Endothelial cell of umbilical vein (primary cell): ENCODE measurements around the gene FTO. TPM values are rescaled to one million over a fixed set of nuclear protein-coding genes. Genes with fewer than 3 reads are reported as not detected.

Experiments used
- BruUV-seq: library from RNA; stranded (reverse); fragments of 400-500 nt; replicated peaks from 2 replicates; lab custom pipeline; 2021; lab: Mats Ljungman, UMichigan
- CTCF ChIA-PET: fragments of 300-600, 350-600 bp; sonication (Branson Sonifier 250); formaldehyde crosslinking; loops from one replicate; lab custom pipeline; 2021; ENCODE audit warnings: antibody characterized with exemption, inconsistent platforms; lab: Charles Lee
- POLR2A ChIA-PET: fragments of 300-600, 350-600 bp; sonication (Branson Sonifier 250); formaldehyde crosslinking; loops from one replicate; lab custom pipeline; 2021; ENCODE audit warnings: antibody characterized with exemption, inconsistent platforms; lab: Charles Lee
- DNase-seq: peaks from one replicate; pipeline ENCODE4 v3.0.0-alpha.2; 2011; ENCODE audit warnings: low read depth, low spot score
- FAIRE-seq: peaks from 2 replicates; lab custom pipeline; 2011; peaks lifted over from hg19 to GRCh38; lab: Jason Lieb, UNC
- H2AFZ ChIP-seq: 2 replicates; pipeline ENCODE4 v1.6.0; 2012; ENCODE audit warnings: low read depth, low read length, control low read depth, inconsistent platforms
- H3K27ac ChIP-seq: 2 replicates; pipeline ENCODE4 v1.5.1; 2011; ENCODE audit warnings: low read depth, mild to moderate bottlenecking, control low read depth, low read length, moderate library complexity; ENCODE audit not compliant: insufficient read depth
- H3K27me3 ChIP-seq, 2 experiments: 2 replicates each; pipeline versions ENCODE4 v1.6.0 to v1.6.1; 2011; ENCODE audit warnings: low read length in 2 of 2, mixed read lengths in 1 of 2; ENCODE audit not compliant: control insufficient read depth in 2 of 2, insufficient read depth in 2 of 2
- H3K36me3 ChIP-seq, 2 experiments: 2 replicates in 1 of 2; 3 replicates in 1 of 2; pipeline ENCODE4 v1.5.1; 2011; ENCODE audit warnings: low read length in 2 of 2, mild to moderate bottlenecking in 1 of 2, moderate library complexity in 1 of 2; ENCODE audit not compliant: control insufficient read depth in 2 of 2, insufficient read depth in 2 of 2; ENCODE audit errors: extremely low read depth in 1 of 2
- H3K4me1 ChIP-seq: 3 replicates; pipeline ENCODE4 v1.5.1; 2011; ENCODE audit warnings: mild to moderate bottlenecking, low read length; ENCODE audit not compliant: control insufficient read depth, insufficient read depth; ENCODE audit errors: extremely low read depth
- H3K4me2 ChIP-seq: 2 replicates; pipeline ENCODE4 v1.6.1; 2011; ENCODE audit warnings: low read length, control low read depth, mixed read lengths; ENCODE audit not compliant: insufficient read depth
- H3K4me3 ChIP-seq, 3 experiments: fragments of 200-600 bp in 1 of 3; sonication (generic), shearing (Covaris generic) in 1 of 3; replicated peaks in 1 of 3; 2 replicates each; pipeline ENCODE4 v1.5.1; 2011 to 2016; ENCODE audit warnings: control low read depth in 3 of 3, low read length in 3 of 3, mild to moderate bottlenecking in 2 of 3, inconsistent platforms in 1 of 3, low read depth in 1 of 3, moderate library complexity in 1 of 3; ENCODE audit not compliant: insufficient read depth in 1 of 3
- H3K79me2 ChIP-seq: 2 replicates; pipeline ENCODE4 v1.6.0; 2012; ENCODE audit warnings: low read length, inconsistent platforms; ENCODE audit not compliant: control insufficient read depth, insufficient read depth
- H3K9ac ChIP-seq: replicated peaks from 2 replicates; pipeline ENCODE3; 2011; ENCODE audit warnings: low read length, control low read depth; ENCODE audit not compliant: insufficient read depth; ENCODE audit errors: extremely low read depth
- H3K9me1 ChIP-seq: replicated peaks from 3 replicates; pipeline ENCODE4 v1.6.0; 2011; ENCODE audit warnings: mild to moderate bottlenecking, low read length; ENCODE audit not compliant: control insufficient read depth, insufficient read depth; ENCODE audit errors: extremely low read depth
- H3K9me3 ChIP-seq: replicated peaks from 2 replicates; pipeline ENCODE4 v1.5.1; 2012; ENCODE audit warnings: low read length, inconsistent platforms; ENCODE audit not compliant: control insufficient read depth, insufficient read depth
- H4K20me1 ChIP-seq: replicated peaks from 2 replicates; pipeline ENCODE3; 2011; ENCODE audit warnings: mild to moderate bottlenecking, low read length; ENCODE audit not compliant: control insufficient read depth, insufficient read depth; ENCODE audit errors: extremely low read depth
- EZH2 ChIP-seq: IDR thresholded peaks from 2 replicates; pipeline ENCODE4 v1.6.1; 2012; ENCODE audit warnings: borderline replicate concordance, low read depth, mild to moderate bottlenecking, moderate library complexity, low read length, inconsistent platforms; ENCODE audit not compliant: severe bottlenecking
- FOS ChIP-seq: IDR thresholded peaks from 2 replicates; pipeline ENCODE4 v1.6.1; 2011; ENCODE audit warnings: mild to moderate bottlenecking, low read length, moderate library complexity, borderline replicate concordance; ENCODE audit not compliant: insufficient read depth
- GATA2 ChIP-seq: IDR thresholded peaks from 2 replicates; pipeline ENCODE4 v1.7.0; 2011; ENCODE audit warnings: low read depth, mild to moderate bottlenecking, moderate library complexity, mixed read lengths, low read length; ENCODE audit not compliant: insufficient read length, insufficient read depth
- JUN ChIP-seq: IDR thresholded peaks from 2 replicates; pipeline ENCODE4 v1.6.1; 2011; ENCODE audit warnings: borderline replicate concordance, low read depth; ENCODE audit not compliant: insufficient read length, insufficient read depth
- MYC ChIP-seq: IDR thresholded peaks from one replicate; pipeline ENCODE4 v1.6.1; 2011; ENCODE audit warnings: mild to moderate bottlenecking, low read depth, low read length
- POLR2A ChIP-seq: IDR thresholded peaks from 2 replicates; pipeline ENCODE4 v1.6.1; 2012; ENCODE audit warnings: low read depth, mild to moderate bottlenecking, control low read depth, low read length
- POLR2AphosphoS5 ChIP-seq: IDR thresholded peaks from 2 replicates; pipeline ENCODE4 v1.6.1; 2012; ENCODE audit warnings: low read depth, mild to moderate bottlenecking, control low read depth, low read length, moderate library complexity; ENCODE audit not compliant: insufficient read depth
- dilution Hi-C: fragments of 300-500 bp; cut with MboI; formaldehyde crosslinking; loops from one replicate; pipeline ENCODE4 v1.15.0; 2019; ENCODE audit warnings: low sequenced_read_pairs; ENCODE audit not compliant: extremely low pct_ligation_motif_present
- intact Hi-C: fragments of 100-400 bp; cut with micrococcal nuclease; formaldehyde crosslinking; loops from one replicate; pipeline ENCODE4 v1.10.0; 2022
- polyA plus RNA-seq, 4 experiments: library from polyadenylated mRNA; depleted of rRNA in 3 of 4; stranded (reverse) in 3 of 4; unstranded in 1 of 4; fragments of >200 nt; gene quantifications; 2 replicates each; pipeline versions ENCODE4 v1.2.1 to v1.2.3, GENCODE V29; 2011 to 2012; ENCODE audit warnings: missing spikeins in 1 of 4
- total RNA-seq: library from RNA; stranded (reverse); gene quantifications from 2 replicates; pipeline ENCODE4 v1.2.3, GENCODE V29; 2021
- TF ChIP-seq, protein P1 (sequence below): IDR thresholded peaks from 2 replicates; pipeline ENCODE4 v1.6.1; 2011; ENCODE audit not compliant: insufficient read depth, insufficient read length
- TF ChIP-seq, protein P2 (sequence below), 2 donors: IDR thresholded peaks; 1 replicate in 1 of 2; 2 replicates in 1 of 2; pipeline ENCODE4 v1.5.1; 2011; ENCODE audit warnings: low read length in 2 of 2, mild to moderate bottlenecking in 2 of 2, moderate library complexity in 2 of 2, control low read depth in 1 of 2, inconsistent platforms in 1 of 2, low read depth in 1 of 2; ENCODE audit not compliant: insufficient read depth in 1 of 2; ENCODE audit errors: extremely low read depth in 1 of 2

FTO gene
- total and polyA plus RNA-seq, 2 donors (not counting 3 experiments of a cell fraction or from before 2014, with no cell fraction given): 48.6 to 87.1 TPM

DNA sequence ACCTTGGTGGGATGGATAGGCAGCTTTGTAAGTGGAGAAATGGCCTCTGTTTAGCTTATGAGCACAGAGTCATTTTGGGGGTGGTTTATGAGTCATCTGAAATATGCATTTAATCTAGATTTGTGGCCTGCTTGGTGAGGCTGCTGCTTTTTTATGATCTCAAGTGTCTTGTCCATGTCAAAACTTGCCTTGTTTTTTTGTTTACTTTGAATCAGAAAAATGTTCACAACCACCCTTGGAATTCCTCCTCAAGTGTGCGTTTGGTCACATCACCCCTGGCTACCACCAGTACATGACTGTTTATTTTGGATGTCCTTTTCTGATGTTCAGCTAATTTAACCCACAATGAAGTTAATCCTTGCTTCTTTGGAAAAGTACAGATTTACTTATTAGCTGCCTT is 64.6 kb downstream of the FTO start:
- Histone ChIP-seq H3K4me2 (no peak overlapping the region), H2AFZ (no peak overlapping the region), H3K9me1 (no peaks in the 10 kb centered on the region), H3K4me3 (no peak overlapping the region), H3K79me2 (peaks cover 14% of the 10 kb centered on the region), H3K9ac (no peak overlapping the region), H3K36me3 (no peaks in the 10 kb centered on the region), H3K9me3 (no peaks in the 10 kb centered on the region), H3K27ac (no peak overlapping the region), H3K4me1 (peaks cover 7% of the 10 kb centered on the region), H4K20me1 (no peaks in the 10 kb centered on the region), H3K27me3 (no peaks in the 10 kb centered on the region)
- no peak for TF ChIP-seq MYC
- TF ChIP-seq FOS: peak; percentile 38
- DNase-seq: no peak
- ChIA-PET POLR2A (no interaction called here), CTCF (interaction anchor here (0.6 to 2.5 kb wide), 4 partner anchors 12 to 1158 kb away, joined by 3 to 9 read pairs (median 5); no protein-coding TSS in a partner anchor)
- dilution Hi-C loops (no loop called here), intact Hi-C loops (no loop called here)
- peak; percentile 26 for FAIRE-seq
- BruUV-seq: no TSS peak

DNA sequence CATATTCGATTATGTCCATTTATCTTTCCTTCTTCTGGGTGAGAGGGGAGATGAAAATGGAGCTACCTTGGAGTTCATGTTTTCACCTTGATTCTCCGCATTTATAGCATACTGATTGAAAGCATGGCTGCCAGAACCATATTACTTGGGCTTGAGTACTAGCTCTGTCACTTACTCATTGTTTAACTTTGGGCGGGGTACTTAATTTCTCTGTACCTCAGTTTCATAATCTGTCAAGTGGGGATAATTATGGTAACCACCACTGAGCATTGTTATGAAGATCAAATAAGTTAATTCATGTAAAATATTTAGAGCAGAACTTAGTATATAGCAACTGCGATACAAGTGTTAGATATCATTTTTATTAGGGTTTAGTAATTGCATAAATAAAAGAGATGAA is 65.2 kb downstream of the FTO start:
- CTCF ChIA-PET: interaction anchor here (1.8 to 2.5 kb wide), 2 partner anchors 26 to 1158 kb away, joined by 5 to 9 read pairs; no protein-coding TSS in a partner anchor
- no peak overlapping the region for H3K4me3 ChIP-seq
- intact Hi-C loops: no loop called here
- no peak for DNase-seq
- H4K20me1 ChIP-seq: no peaks in the 10 kb centered on the region
- H3K4me1 ChIP-seq: peaks cover 7% of the 10 kb centered on the region
- no peak overlapping the region for H3K4me2 ChIP-seq
- BruUV-seq: no TSS peak
- H3K27me3 ChIP-seq: no peaks in the 10 kb centered on the region
- no peaks in the 10 kb centered on the region for H3K9me1 ChIP-seq
- H2AFZ ChIP-seq: no peak overlapping the region
- no peaks in the 10 kb centered on the region for H3K9me3 ChIP-seq
- TF ChIP-seq EZH2: no peak
- TF ChIP-seq, protein P1, sequence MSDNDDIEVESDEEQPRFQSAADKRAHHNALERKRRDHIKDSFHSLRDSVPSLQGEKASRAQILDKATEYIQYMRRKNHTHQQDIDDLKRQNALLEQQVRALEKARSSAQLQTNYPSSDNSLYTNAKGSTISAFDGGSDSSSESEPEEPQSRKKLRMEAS: no peak
- TF ChIP-seq JUN: no peak
- TF ChIP-seq, protein P2, sequence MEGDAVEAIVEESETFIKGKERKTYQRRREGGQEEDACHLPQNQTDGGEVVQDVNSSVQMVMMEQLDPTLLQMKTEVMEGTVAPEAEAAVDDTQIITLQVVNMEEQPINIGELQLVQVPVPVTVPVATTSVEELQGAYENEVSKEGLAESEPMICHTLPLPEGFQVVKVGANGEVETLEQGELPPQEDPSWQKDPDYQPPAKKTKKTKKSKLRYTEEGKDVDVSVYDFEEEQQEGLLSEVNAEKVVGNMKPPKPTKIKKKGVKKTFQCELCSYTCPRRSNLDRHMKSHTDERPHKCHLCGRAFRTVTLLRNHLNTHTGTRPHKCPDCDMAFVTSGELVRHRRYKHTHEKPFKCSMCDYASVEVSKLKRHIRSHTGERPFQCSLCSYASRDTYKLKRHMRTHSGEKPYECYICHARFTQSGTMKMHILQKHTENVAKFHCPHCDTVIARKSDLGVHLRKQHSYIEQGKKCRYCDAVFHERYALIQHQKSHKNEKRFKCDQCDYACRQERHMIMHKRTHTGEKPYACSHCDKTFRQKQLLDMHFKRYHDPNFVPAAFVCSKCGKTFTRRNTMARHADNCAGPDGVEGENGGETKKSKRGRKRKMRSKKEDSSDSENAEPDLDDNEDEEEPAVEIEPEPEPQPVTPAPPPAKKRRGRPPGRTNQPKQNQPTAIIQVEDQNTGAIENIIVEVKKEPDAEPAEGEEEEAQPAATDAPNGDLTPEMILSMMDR (IDR thresholded peaks at IDR 0.05; ENCODE audit: extremely low read depth in 1 of 2, insufficient read depth in 1 of 2, low read depth in 1 of 2, low read length in 2 of 2): no peak
- no peak for TF ChIP-seq MYC
- no peak for TF ChIP-seq FOS
- no peak for TF ChIP-seq GATA2
- TF ChIP-seq POLR2AphosphoS5: no peak
- no peak for TF ChIP-seq POLR2A
- H3K27ac ChIP-seq: no peak overlapping the region
- no peaks in the 10 kb centered on the region for H3K36me3 ChIP-seq
- POLR2A ChIA-PET: no interaction called here
- peaks cover 11% of the 10 kb centered on the region for H3K79me2 ChIP-seq
- dilution Hi-C loops: no loop called here
- H3K9ac ChIP-seq: no peak overlapping the region
- no peak for FAIRE-seq
